GM13976 (cell line): Measurements from ENCODE around the gene SLC9A8.

Experiments
- DNase-seq: peaks from one replicate; pipeline ENCODE4 v3.0.0; 2012; ENCODE audit warnings: low spot score
- in situ Hi-C: fragments of 300-500 bp; cut with MboI; formaldehyde crosslinking; loops from one replicate; pipeline ENCODE4 v1.12.0; 2022; ENCODE audit warnings: low sequenced_read_pairs, mixed read lengths, inconsistent platforms; ENCODE audit not compliant: unreplicated experiment
- TF ChIP-seq, protein P1 (sequence below): IDR thresholded peaks from 2 replicates; pipeline ENCODE4 v1.5.1; 2012; ENCODE audit warnings: borderline replicate concordance, mild to moderate bottlenecking; ENCODE audit not compliant: insufficient read depth; ENCODE audit errors: extremely low read depth, missing control alignments, control extremely low read depth

SLC9A8 gene

DNA sequence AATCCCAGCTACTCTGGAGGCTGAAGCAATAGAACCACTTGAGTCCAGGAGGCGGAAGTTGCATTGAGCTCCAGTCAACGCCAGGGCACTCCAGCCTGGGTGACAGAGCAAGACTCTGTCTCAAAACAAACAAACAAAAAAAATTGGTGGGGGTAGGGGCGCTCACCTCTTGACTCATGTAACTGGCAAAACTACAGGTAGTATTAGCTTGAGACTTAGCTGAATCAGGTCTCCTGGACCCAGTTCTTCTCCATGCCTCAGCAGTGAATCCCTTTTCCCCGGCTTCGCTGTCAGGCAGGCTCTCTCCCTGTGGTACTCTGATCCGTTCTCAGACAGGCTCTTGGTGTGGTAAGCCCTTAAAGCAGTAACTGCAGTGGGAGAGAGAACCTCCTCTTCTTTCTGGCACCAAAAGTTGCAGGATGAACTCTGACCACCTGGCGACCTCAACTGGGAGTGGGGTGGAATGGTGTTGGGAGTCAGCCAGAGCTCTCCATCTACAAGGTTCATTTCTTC, 12.9 kb downstream of the SLC9A8 start:
- DNase-seq: no peak
- in situ Hi-C loops: no loop called here
- TF ChIP-seq, protein P1, sequence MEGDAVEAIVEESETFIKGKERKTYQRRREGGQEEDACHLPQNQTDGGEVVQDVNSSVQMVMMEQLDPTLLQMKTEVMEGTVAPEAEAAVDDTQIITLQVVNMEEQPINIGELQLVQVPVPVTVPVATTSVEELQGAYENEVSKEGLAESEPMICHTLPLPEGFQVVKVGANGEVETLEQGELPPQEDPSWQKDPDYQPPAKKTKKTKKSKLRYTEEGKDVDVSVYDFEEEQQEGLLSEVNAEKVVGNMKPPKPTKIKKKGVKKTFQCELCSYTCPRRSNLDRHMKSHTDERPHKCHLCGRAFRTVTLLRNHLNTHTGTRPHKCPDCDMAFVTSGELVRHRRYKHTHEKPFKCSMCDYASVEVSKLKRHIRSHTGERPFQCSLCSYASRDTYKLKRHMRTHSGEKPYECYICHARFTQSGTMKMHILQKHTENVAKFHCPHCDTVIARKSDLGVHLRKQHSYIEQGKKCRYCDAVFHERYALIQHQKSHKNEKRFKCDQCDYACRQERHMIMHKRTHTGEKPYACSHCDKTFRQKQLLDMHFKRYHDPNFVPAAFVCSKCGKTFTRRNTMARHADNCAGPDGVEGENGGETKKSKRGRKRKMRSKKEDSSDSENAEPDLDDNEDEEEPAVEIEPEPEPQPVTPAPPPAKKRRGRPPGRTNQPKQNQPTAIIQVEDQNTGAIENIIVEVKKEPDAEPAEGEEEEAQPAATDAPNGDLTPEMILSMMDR: no peak

DNA sequence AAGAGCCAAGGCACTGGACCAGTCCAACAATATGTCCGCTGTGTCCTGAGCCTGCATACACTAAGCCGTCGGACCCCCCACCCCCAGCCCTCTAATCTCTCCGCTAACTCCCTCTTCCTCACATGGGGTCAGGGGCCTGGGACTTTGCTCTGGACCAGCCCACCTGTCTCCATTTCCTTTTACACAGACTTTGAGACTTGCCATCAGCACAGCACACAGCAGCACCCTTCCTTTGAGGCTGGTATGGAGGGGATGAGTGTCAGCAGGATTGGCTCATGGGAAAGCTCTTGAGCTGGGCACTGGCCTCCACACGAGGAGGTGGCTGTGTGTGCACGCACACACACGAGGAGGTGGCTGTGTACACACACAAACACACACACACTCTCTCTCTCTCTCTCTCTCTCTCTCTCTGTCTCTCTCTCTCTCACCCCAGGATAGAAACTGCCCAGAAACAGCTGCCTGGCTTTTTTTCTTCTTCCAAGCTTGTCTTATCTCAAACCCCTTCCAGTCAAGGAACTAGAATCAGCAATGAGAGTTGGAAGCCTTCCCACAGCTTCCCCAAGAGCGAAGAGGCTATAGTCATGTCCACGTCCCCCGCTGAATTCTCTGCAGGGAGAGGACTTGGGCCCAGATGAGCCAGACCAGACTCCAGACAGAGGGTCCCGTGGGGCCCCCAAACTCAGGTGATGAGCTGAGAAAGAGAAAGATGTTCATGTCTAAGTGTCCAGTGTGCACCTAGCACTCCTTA, 18.6 kb downstream of the SLC9A8 start:
- in situ Hi-C loops: no loop called here
- DNase-seq: no peak
- TF ChIP-seq, protein P1: no peak

DNA sequence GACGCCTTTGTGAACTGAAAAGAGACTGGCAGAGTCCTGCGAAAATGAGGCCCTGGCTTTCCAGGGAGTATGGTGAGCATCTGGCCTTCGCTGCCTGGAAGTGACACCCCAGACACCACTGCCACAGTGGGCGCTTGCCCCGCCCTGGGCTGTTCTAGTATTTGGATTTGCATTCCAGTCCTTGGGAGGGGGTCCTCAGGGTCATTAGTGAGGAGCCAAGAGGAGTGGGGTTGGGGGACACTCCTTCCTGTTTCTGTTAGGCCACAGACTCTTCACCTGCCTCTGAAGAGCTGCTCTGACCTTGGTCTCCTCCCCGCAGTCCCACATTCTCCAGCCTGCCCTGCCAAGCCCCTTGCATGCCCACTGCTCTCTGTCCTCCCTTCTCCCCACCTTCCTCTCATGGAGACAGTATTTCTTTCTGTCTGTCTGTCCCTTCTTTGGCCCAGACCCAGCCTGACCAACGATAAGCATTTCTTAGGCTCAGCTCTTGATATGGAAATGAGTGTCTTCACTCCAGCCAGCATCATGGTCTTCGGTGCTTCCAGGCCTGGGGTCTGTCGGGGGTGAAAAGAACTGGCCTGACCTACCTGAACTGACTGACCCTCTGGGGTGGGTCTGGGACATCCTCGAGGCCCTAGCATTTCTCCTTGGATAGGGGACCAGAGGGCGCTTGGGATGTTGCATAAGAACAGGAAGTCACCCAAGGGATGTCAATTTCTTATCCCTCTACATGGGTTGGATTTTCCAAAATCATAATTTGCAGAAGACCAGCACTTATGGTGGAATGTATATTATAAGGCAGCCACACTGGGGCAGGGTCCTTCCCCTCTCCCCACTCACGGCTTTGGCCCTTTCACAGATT, 19.4 kb downstream of the SLC9A8 start:
- in situ Hi-C loops: no loop called here
- TF ChIP-seq, protein P1: no peak

DNA sequence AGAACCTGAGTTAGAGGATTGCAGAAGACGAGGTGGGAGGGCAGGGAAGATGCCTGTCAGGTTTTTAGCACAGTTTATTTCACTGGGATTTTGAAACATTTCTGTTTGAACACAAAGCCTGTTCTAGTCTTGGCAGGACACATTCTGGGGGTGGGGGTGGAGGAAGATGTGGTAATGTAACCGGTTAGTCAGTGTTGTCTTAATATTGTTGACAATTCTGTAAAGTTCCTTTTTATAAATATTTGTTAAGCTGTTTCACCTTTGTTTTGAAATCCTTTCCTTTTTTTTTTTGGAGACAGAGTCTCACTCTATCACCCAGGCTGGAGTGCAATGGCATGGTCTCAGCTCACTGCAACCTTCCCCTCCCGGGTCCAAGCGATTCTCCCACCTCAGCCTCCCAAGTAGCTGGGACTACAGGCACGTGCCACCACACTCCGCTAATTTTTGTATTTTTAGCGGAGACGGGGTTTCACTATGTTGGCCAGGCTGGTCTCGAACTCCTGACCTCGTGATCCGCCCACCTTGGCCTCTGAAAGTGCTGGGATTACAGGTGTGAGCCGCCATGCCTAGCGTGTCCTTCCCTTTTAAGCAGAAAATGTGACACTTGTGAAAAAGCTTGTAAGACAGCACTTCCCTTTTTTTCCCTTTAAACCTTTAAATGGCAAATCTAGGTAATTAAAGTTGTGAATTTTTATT, 20.2 kb downstream of the SLC9A8 start:
- TF ChIP-seq, protein P1: no peak
- in situ Hi-C loops: no loop called here
- no peak for DNase-seq

More for the DNA sequence above, 19.4 kb downstream of the SLC9A8 start:
- no peak for DNase-seq

DNA sequence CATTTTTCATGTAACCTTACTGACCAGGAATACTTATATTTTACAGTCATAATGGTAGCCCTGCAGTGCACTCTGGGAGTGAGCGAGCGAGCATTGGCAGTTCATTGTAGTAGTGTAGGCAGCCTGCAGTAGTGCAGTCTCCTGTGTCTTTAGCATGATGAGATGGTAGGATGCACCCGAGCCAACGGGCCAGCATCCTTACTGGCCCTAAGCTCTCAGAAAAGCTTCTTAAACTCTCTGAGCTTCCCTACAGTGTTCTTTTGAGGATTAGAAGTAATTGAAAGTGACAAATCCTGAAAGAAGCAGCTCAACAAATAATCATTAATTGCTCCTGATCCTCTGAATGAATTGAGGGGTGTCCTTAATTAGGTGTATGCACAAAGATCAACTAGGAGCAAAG, 20.9 kb downstream of the SLC9A8 start:
- in situ Hi-C loops: no loop called here
- DNase-seq: no peak
- TF ChIP-seq, protein P1: no peak

DNA sequence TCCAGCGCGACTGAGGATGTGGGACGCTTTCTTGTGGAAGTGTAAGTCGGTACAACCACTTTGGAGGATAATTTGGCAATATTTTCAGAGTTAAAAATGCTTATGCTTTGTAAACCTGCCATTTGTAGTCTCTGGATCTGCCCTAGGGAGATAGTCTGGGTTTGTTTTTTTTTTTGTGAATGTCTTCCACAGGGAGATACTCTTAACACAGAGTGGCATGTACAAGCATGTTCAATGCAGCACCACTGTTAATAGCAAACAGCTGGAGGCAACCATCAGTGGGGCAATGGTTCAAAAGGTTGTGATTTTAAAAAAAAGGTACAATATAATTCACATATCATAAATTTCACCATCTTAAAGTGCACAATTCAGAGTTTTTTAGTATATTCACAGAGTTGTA, 22.4 kb downstream of the SLC9A8 start:
- no peak for DNase-seq
- in situ Hi-C loops: no loop called here
- TF ChIP-seq, protein P1: no peak
